Osteocyte (in vitro differentiated cells): ENCODE measurements around the gene RNF213. TPM values are rescaled to one million over a fixed set of nuclear protein-coding genes. Genes with fewer than 3 reads are reported as not detected.

Experiments used
- DNase-seq: peaks from one replicate; pipeline ENCODE4 v3.0.0; 2021; ENCODE audit warnings: mixed read lengths; ENCODE audit not compliant: unreplicated experiment; ENCODE audit errors: extremely low spot score
- H3K27ac Mint-ChIP-seq: one replicate; pipeline ENCODE4 v1.8.0; 2021; ENCODE audit warnings: mild to moderate bottlenecking, mixed read lengths; ENCODE audit not compliant: unreplicated experiment
- H3K27me3 Mint-ChIP-seq: one replicate; pipeline ENCODE4 v1.8.0; 2021; ENCODE audit warnings: mixed read lengths; ENCODE audit not compliant: unreplicated experiment
- H3K36me3 Mint-ChIP-seq: one replicate; pipeline ENCODE4 v1.8.0; 2021; ENCODE audit warnings: mixed read lengths; ENCODE audit not compliant: unreplicated experiment
- H3K4me1 Mint-ChIP-seq: one replicate; pipeline ENCODE4 v1.8.0; 2021; ENCODE audit warnings: mixed read lengths; ENCODE audit not compliant: unreplicated experiment
- H3K4me3 Mint-ChIP-seq: one replicate; pipeline ENCODE4 v1.8.0; 2021; ENCODE audit warnings: mild to moderate bottlenecking, moderate library complexity, mixed read lengths; ENCODE audit not compliant: unreplicated experiment
- H3K9me3 Mint-ChIP-seq: one replicate; pipeline ENCODE4 v1.8.0; 2021; ENCODE audit warnings: mixed read lengths; ENCODE audit not compliant: unreplicated experiment
- CTCF ChIP-seq: fragments of 200-600 bp; sonication (generic); IDR thresholded peaks from 2 replicates; pipeline ENCODE4 v1.5.0; 2021; ENCODE audit warnings: antibody characterized with exemption, mild to moderate bottlenecking, moderate library complexity
- total RNA-seq: library from RNA; stranded (reverse); gene quantifications from 2 replicates; pipeline ENCODE4 v1.2.1, GENCODE V29; 2021

RNF213 gene
- total RNA-seq, 1 donor from 2014 or later: 106 TPM

GRCh38 chr17:80385046-80385445 is 124.4 kb downstream of the RNF213 start:
- no peak for DNase-seq
- TF ChIP-seq CTCF: no peak
- Mint-ChIP-seq H3K27me3 (no peaks in the 10 kb centered on the region), H3K4me1 (peaks cover 17% of the 10 kb centered on the region), H3K36me3 (peaks cover 55% of the 10 kb centered on the region), H3K27ac (no peak overlapping the region), H3K4me3 (no peak overlapping the region), H3K9me3 (no peaks in the 10 kb centered on the region)

- H3K9me3 Mint-ChIP-seq: no peaks in the 10 kb centered on the region
- no peaks in the 10 kb centered on the region for H3K27me3 Mint-ChIP-seq
- DNase-seq: no peak
- no peak overlapping the region for H3K27ac Mint-ChIP-seq
- peaks cover 22% of the 10 kb centered on the region for H3K4me1 Mint-ChIP-seq
- TF ChIP-seq CTCF: no peak
- H3K4me3 Mint-ChIP-seq: no peak overlapping the region
- peaks cover 49% of the 10 kb centered on the region for H3K36me3 Mint-ChIP-seq
These were observed 125.7 kb downstream of the RNF213 start for GRCh38 chr17:80386341-80386740.

GRCh38 chr17:80387071-80387470 is 126.4 kb downstream of the RNF213 start:
- peaks cover 23% of the 10 kb centered on the region for H3K4me1 Mint-ChIP-seq
- no peak overlapping the region for H3K27ac Mint-ChIP-seq

GRCh38 chr17:80388175-80388574 is 127.5 kb downstream of the RNF213 start:
- no peak for TF ChIP-seq CTCF
- H3K36me3 Mint-ChIP-seq: peaks cover 44% of the 10 kb centered on the region
- no peak overlapping the region for H3K4me3 Mint-ChIP-seq
- DNase-seq: no peak
- no peak overlapping the region for H3K27ac Mint-ChIP-seq
- H3K9me3 Mint-ChIP-seq: no peaks in the 10 kb centered on the region
- no peaks in the 10 kb centered on the region for H3K27me3 Mint-ChIP-seq
- peaks cover 23% of the 10 kb centered on the region for H3K4me1 Mint-ChIP-seq

More at GRCh38 chr17:80387071-80387470, 126.4 kb downstream of the RNF213 start:
- peaks cover 47% of the 10 kb centered on the region for H3K36me3 Mint-ChIP-seq
- no peak overlapping the region for H3K4me3 Mint-ChIP-seq
- H3K27me3 Mint-ChIP-seq: no peaks in the 10 kb centered on the region
- DNase-seq: no peak
- no peaks in the 10 kb centered on the region for H3K9me3 Mint-ChIP-seq
- no peak for TF ChIP-seq CTCF

- Mint-ChIP-seq H3K4me1 (peaks cover 23% of the 10 kb centered on the region), H3K27ac (peak overlapping the region; percentile 84), H3K4me3 (no peak overlapping the region), H3K27me3 (no peaks in the 10 kb centered on the region), H3K9me3 (no peaks in the 10 kb centered on the region), H3K36me3 (peaks cover 44% of the 10 kb centered on the region)
- no peak for DNase-seq
- TF ChIP-seq CTCF: no peak
These were observed 127.9 kb downstream of the RNF213 start for GRCh38 chr17:80388601-80389000.
